GM18867 (cell line): Measurements from ENCODE around the gene CSTF2.

ENCODE experiments used
- ATAC-seq: cut with Tn5 transposase; IDR thresholded peaks from one replicate; pipeline ENCODE4 v1.9.1; 2021; ENCODE audit warnings: mild to moderate bottlenecking, moderate library complexity; ENCODE audit not compliant: unreplicated experiment

The CSTF2 gene

DNA sequence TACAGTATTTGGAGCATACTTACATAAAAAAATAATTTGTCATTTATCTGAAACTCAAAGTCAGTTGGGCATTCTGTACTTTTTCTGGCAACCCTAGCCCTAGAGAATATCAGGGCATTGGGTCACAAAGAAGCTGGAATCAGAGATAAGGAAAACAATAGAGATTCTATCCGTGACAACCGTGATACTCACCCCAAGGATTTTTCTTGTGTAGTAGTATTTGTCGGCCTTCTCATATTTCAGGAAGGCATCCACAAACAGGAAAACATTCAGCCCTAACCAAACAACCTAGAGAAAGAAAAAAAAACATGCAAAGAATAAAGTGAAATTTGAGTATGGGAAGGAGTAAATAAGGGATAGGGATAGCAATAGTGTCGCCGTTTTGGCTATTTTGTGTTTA is 50.3 kb downstream of the CSTF2 start:
- ATAC-seq, result no peak

DNA sequence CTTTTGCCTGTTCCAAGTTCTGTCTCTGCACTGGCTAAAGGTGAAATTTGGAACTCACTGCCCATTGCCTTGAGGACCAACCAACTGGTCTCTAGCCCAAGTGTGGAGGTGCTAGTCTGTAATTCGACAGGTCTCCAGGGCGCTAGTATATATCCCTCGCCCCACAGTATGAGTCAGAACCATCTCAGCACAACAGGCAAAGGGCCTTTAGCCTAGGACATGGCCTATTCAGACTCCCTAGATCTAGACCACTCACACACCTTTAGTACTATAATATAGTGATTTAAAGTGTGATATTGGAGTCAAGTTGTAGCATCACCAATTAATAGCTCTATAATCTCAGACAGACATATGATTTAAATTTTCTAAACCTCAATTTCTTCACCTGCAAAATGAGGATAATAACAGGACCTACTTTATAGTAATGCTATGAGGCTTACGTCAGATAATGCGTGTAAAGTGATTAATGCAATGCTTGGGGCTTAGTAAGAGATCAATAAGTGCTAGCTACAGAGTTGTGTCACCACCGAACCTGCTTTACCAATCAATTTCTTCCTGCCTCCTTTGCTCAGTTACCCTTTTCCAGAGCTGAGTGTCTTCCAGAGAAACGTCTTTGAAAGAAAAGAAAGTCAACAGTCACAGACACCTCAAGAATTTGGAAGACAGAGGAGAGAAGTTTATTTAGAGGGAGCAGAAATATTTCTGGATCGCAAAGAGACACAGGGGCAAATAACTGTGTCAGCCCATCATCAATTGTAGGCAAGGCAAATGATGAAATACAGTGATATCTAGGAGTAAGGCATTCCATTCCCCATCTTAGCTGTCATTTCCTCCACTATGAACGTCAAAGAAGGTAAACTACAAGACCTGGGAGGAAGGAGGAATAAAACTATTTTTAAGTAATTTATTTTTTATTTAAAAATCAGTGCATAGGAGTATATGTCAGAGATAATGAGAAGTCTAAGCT is 51.7 kb downstream of the CSTF2 start:
- no peak for ATAC-seq

DNA sequence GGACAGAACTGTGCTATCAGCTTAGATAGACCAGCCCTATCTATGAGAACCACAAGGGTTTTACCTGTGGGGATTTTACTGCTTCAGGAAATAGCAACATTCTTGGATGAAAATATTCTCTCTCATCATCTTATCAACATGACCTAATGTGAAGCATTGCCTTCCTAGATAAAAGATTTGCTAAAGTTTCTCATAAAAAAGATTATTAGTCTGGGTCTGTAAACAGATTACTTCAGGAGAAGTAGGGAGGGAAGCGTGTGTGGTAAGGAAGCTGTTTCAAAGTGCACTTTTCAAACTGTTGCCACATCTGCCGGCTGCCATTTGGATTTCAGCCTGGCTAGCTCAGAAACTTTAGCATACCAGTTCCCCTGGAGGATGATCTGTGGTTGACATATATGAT is 54.1 kb downstream of the CSTF2 start, which contains the start of gene NOX1:
NOX1 (minus strand) TSS at position 35 of the 400 bp plus-strand sequence. CDS start 220 bp downstream, outside the sequence.
- no peak for ATAC-seq

DNA sequence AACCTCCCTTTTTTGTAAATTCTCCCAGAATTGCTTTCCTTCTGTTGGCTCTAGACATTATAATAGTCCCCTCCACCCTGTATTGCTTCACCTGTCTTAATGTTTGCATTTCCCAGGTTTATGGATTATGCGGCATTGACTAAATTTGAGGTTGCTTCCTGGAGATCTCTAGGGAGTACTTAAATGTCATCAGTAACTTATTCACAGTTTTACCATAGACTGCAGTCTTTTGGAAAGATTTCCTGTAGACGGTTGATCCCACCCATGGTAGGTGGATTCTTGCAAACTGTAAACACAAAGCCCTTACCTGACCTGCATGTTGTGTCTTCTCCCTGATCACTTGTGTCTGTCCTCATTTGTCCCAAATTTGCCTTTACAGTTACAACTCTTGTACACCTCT is 60.2 kb downstream of the CSTF2 start:
- no peak for ATAC-seq

DNA sequence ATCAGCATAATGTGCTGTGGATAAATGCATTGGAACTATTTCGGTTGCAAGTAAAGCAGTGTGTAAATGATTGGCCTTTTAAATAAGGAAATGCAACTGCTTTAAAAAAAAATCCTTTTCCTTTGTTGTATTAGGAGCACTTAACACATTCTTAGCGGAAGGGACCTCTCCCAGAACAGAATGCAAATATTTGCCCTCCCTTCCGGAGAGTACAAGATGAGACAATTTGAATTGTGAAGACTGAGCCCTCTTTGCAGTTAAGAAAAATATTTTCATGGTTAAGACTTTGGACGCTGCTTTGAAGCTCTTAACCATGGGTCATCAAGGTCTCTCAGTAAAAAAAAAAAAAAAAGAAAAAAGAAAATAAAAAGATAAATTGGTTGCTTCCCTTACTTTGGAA is 63.5 kb downstream of the CSTF2 start:
- ATAC-seq, result no peak
